Inferior parietal cortex (tissue), 1 donor: ENCODE data around the gene CPNE9.

Experiments
- DNase-seq: peaks from one replicate; pipeline ENCODE4 v3.0.0-alpha.2; 2016; ENCODE audit errors: extremely low spot score

The CPNE9 gene

GRCh38 chr3:9778143-9779074 lies 74.8 kb downstream of the CPNE9 start:
- DNase-seq = peak; percentile 60

- DNase-seq = no peak
Observed at GRCh38 chr3:9779075-9779593, 75.5 kb downstream of the CPNE9 start.
